ENCODE measurements around the gene APOBEC3C. TPM values are rescaled to one million over a fixed set of nuclear protein-coding genes. Genes with fewer than 3 reads are reported as not detected.

Gene APOBEC3C
- total RNA-seq, 2 donors from 2014 or later: 2.6 to 6.7 TPM

DNA sequence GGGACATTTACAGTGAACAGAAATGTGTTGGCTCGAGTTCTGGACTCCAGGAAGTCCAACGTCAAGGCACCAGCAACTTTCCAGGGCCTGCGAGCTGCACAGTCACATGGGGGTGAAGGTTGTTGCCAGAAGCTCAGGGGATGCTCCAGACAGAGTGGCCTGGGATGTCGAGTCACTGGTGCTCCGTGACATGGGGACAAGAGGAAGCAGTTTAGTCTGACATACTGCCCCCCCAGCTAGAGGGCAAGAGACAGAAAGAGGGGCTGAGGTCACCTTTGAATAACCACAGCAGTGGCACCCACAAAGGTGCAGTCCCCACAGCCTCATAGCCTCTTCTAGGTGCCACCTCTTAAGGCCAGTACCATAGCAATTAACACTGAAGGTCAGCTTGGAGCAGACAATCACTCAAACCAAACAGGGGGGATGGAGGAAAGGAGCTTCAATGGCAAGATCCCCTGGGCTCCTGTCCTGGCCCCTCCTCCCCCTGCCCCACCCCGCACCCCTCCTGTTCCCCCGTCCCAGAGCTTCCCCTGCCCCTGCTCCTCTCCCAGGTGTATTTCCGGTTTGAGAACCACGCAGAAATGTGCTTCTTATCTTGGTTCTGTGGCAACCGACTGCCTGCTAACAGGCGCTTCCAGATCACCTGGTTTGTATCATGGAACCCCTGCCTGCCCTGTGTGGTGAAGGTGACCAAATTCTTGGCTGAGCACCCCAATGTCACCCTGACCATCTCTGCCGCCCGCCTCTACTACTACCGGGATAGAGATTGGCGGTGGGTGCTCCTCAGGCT is 10.7 kb downstream of the APOBEC3C start:
- DNase-seq: no peak
- Histone ChIP-seq H3K4me1 (no peaks in the 10 kb centered on the region), H3K27ac (no peak overlapping the region), H3K27me3 (no peaks in the 10 kb centered on the region), H3K36me3 (replicated peaks in 1 of 2; ENCODE audit: insufficient read depth in 1 of 2, low read depth in 2 of 2) (no peaks in the 10 kb centered on the region), H3K4me3 (no peak overlapping the region), H3K9me3 (no peaks in the 10 kb centered on the region)
- no peak for ATAC-seq
- no peak for TF ChIP-seq POLR2A (IDR thresholded peaks at IDR 0.05)
- TF ChIP-seq, protein P1, sequence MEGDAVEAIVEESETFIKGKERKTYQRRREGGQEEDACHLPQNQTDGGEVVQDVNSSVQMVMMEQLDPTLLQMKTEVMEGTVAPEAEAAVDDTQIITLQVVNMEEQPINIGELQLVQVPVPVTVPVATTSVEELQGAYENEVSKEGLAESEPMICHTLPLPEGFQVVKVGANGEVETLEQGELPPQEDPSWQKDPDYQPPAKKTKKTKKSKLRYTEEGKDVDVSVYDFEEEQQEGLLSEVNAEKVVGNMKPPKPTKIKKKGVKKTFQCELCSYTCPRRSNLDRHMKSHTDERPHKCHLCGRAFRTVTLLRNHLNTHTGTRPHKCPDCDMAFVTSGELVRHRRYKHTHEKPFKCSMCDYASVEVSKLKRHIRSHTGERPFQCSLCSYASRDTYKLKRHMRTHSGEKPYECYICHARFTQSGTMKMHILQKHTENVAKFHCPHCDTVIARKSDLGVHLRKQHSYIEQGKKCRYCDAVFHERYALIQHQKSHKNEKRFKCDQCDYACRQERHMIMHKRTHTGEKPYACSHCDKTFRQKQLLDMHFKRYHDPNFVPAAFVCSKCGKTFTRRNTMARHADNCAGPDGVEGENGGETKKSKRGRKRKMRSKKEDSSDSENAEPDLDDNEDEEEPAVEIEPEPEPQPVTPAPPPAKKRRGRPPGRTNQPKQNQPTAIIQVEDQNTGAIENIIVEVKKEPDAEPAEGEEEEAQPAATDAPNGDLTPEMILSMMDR (IDR thresholded peaks at IDR 0.05): no peak
- WGBS, 2 donors: 56 to 70% methylated on average over 6 to 15 of the region's 15 CpGs
- intact Hi-C loops (cut with DNase I): no loop called here

DNA sequence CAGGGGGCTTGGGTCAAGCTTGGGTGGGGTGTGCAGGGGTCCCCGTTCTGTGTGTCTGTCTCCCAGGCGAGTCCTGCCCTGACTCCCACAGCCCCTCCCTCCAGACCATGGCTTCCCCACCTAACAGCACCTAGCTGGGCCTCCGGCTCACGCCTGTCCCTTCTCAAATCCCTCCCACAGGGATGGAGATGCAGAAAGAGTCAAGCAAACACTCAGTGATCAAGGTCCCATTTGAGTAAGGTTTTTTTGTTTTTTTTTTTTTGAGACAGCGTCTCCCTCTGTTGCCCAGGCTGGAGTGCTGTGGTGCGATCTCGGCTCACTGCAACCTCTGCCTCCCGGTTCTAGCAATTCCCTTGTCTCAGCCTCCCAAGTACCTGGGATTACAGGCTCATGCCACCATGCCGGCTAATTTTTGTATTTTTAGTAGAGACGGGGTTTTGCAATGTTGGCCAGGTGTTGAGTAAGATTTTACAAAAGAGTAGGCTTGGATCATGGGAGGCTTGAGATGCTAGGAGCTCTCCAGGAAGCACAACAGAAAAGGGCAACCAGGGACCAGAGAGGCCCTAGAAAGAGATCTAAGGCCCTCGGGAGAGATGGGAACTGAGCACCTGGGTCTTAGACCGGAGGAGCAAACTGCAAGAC is 12.6 kb downstream of the APOBEC3C start:
- no peaks in the 10 kb centered on the region for H3K9me3 ChIP-seq
- WGBS, 2 donors: 80 to 81% methylated on average over 12 of the region's 12 CpGs
- H3K4me1 ChIP-seq: no peaks in the 10 kb centered on the region
- H3K27me3 ChIP-seq: no peaks in the 10 kb centered on the region
- TF ChIP-seq POLR2A (IDR thresholded peaks at IDR 0.05): no peak
- TF ChIP-seq, protein P1 (IDR thresholded peaks at IDR 0.05): no peak
- ATAC-seq (no peak), DNase-seq (no peak)
- no peak overlapping the region for H3K27ac ChIP-seq
- H3K36me3 ChIP-seq (replicated peaks in 1 of 2; ENCODE audit: insufficient read depth in 1 of 2, low read depth in 2 of 2): no peaks in the 10 kb centered on the region
- no peak overlapping the region for H3K4me3 ChIP-seq
- intact Hi-C loops (cut with DNase I): no loop called here

DNA sequence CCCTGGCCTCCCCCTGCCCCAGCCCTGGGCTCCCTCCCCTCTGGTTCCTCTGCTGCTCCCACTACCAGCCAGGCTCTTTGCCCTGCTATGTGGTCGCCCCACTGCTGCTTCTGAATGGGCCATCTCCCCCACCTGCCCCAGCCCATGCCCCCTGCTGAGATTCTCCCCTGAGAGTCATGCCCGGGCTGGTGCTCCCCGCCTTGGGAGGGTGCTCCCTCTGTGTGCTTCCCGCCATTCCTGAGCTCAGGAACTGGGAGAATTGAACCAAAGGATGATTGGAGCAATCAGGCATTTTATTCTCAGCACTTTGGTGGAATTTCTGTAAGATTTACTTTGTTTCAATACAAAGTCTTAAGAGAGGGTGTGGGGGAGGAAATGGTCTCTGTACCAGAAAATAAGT is 13.7 kb downstream of the APOBEC3C start:
- intact Hi-C loops (cut with DNase I): no loop called here
- ATAC-seq: no peak
- 66 to 86% methylated on average over 2 to 4 of the region's 4 CpGs for WGBS, 2 donors

DNA sequence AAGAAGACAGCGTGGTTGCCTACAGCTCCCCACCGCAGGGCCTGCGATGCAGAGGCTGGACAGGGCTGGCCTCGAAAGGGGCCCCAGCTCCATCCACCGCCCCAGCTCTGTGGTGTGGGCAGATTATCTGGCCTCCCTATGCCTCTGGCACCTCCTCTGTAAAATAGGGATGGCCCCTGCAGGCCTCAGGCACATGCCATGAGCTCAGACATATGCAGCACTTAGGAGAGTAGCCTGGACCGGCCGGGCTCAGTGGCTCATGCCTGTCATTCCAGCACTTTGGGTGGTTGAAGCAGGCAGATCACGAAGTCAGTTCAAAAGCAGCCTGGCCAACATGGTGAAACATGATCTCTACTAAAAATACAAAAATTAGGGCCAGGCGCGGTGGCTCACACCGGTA is 14.2 kb downstream of the APOBEC3C start:
- no peaks in the 10 kb centered on the region for H3K36me3 ChIP-seq (replicated peaks in 1 of 2; ENCODE audit: insufficient read depth in 1 of 2, low read depth in 2 of 2)
- no peaks in the 10 kb centered on the region for H3K9me3 ChIP-seq
- WGBS, 2 donors: 94 to 95% methylated on average over 8 to 11 of the region's 11 CpGs
- DNase-seq: no peak
- no peak overlapping the region for H3K27ac ChIP-seq
- intact Hi-C loops (cut with DNase I): no loop called here
- no peaks in the 10 kb centered on the region for H3K4me1 ChIP-seq
- no peak for ATAC-seq
- TF ChIP-seq POLR2A (IDR thresholded peaks at IDR 0.05): no peak
- TF ChIP-seq, protein P1 (IDR thresholded peaks at IDR 0.05): no peak
- H3K27me3 ChIP-seq: no peaks in the 10 kb centered on the region
- no peak overlapping the region for H3K4me3 ChIP-seq

More for the DNA sequence above, 13.7 kb downstream of the APOBEC3C start:
- Histone ChIP-seq H3K36me3 (replicated peaks in 1 of 2; ENCODE audit: insufficient read depth in 1 of 2, low read depth in 2 of 2) (no peaks in the 10 kb centered on the region), H3K27ac (no peak overlapping the region), H3K4me1 (no peaks in the 10 kb centered on the region), H3K27me3 (no peaks in the 10 kb centered on the region), H3K4me3 (no peak overlapping the region), H3K9me3 (no peaks in the 10 kb centered on the region)
- TF ChIP-seq, protein P1 (IDR thresholded peaks at IDR 0.05): no peak
- no peak for TF ChIP-seq POLR2A (IDR thresholded peaks at IDR 0.05)
- DNase-seq: no peak

Measured in body of pancreas (tissue), 4 donors.